H1 (cell line): Measurements from ENCODE around the gene PPP4R4.

Experiments
- ATF3 ChIP-seq: IDR thresholded peaks from 2 replicates; pipeline ENCODE4 v1.6.1; 2011; ENCODE audit warnings: low read depth, mild to moderate bottlenecking, low read length; ENCODE audit not compliant: insufficient read depth
- CREB1 ChIP-seq: IDR thresholded peaks from 2 replicates; pipeline ENCODE4 v1.6.1; 2012; ENCODE audit warnings: inconsistent platforms
- CTCF ChIP-seq, 3 experiments: IDR thresholded peaks; 1 replicate in 2 of 3; 2 replicates in 1 of 3; pipeline versions ENCODE4 v1.5.1 to v1.6.1; 2011; ENCODE audit warnings: low read length in 3 of 3, mild to moderate bottlenecking in 3 of 3, inconsistent platforms in 2 of 3, low read depth in 1 of 3, moderate library complexity in 1 of 3; ENCODE audit not compliant: insufficient read depth in 1 of 3; ENCODE audit errors: control extremely low read depth in 1 of 3
- EZH2 ChIP-seq: fragments of 200-600 bp; sonication (generic); IDR thresholded peaks from 2 replicates; pipeline ENCODE4 v1.7.1; 2012; ENCODE audit warnings: low read depth, mild to moderate bottlenecking, moderate library complexity, low read length, inconsistent platforms; ENCODE audit not compliant: severe bottlenecking
- POLR2A ChIP-seq, 2 experiments: IDR thresholded peaks; 1 replicate in 1 of 2; 2 replicates in 1 of 2; pipeline ENCODE4 v1.6.1; 2011; ENCODE audit warnings: low read depth in 2 of 2, low read length in 2 of 2, mild to moderate bottlenecking in 2 of 2; ENCODE audit errors: control extremely low read depth in 1 of 2
- POU5F1 ChIP-seq: IDR thresholded peaks from 2 replicates; pipeline ENCODE4 v1.6.1; 2011; ENCODE audit warnings: low read depth, mild to moderate bottlenecking, low read length, moderate library complexity
- RNF2 ChIP-seq: fragments of 200-900, 300-1000 bp; sonication (generic); IDR thresholded peaks from 2 replicates; pipeline ENCODE4 v1.7.1; 2016; ENCODE audit warnings: borderline replicate concordance, low read depth, mild to moderate bottlenecking, antibody characterized with exemption, low read length; ENCODE audit not compliant: poor library complexity, severe bottlenecking; ENCODE audit errors: missing control alignments
- SIN3A ChIP-seq, 2 experiments: IDR thresholded peaks in 1 of 2; conservative IDR thresholded peaks in 1 of 2; 2 replicates each; pipeline ENCODE4 v1.6.1; 2011 to 2012; ENCODE audit warnings: low read length in 2 of 2, improper control_type of control experiment in 1 of 2, low read depth in 1 of 2, mild to moderate bottlenecking in 1 of 2
- SP1 ChIP-seq: IDR thresholded peaks from 2 replicates; pipeline ENCODE4 v1.6.1; 2011; ENCODE audit warnings: low read depth, low read length
- YY1 ChIP-seq: IDR thresholded peaks from 2 replicates; pipeline ENCODE4 v1.6.1; 2011; ENCODE audit warnings: low read depth, mild to moderate bottlenecking, low read length
- ZNF274 ChIP-seq: IDR thresholded peaks from 2 replicates; pipeline ENCODE4 v1.7.0; 2012; ENCODE audit warnings: low read length, borderline replicate concordance; ENCODE audit errors: extremely low read depth
- TF ChIP-seq, protein P1 (sequence below): IDR thresholded peaks from 2 replicates; pipeline ENCODE4 v1.6.1; 2012; ENCODE audit warnings: inconsistent platforms

DNA sequence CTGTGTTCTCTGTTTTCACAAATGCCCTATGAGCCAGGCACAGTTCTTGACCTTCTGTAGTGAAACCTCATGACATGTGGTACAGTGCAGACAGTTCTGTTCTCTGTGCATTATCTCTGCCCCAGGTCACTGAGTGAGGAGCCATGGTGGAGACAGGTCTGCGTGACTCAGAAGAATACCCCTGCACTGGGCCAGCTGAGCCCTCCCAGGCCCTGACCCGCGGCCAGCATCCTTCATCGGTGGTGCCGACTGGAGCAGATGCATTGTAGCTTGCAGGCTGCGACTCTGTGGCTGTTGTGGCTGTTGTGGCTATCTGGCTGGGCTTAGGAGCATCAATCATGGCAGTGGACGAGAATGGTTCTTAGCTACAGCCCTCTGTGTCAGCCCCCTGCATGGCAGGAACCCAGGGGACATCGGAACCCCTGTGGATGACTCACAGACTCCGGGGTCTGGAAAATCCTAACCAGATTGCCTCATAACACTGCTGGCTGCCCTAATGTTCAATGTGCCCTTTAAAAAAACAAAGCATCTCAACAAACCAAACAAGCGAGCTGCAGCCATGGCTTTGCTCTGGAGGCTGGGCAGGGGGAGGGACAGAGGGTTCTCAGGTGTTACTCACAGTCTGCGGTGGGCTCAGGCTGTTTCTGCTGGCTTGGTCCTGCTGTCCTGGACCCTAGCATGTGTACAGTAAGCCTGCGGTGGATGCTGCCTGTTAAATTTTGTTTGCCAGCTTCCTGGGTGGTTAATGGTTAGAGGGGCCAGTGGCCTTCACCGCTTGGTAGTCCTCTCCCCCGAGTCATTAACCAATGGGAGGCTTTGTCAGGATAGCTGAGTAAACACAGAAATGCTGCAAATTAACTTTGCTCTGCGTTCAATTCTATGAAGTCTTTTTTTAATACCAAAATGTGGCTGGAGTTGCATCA lies 148.8 kb downstream of the PPP4R4 start, which contains the start of gene SERPINA6:
- TF ChIP-seq CTCF (IDR thresholded peaks at IDR 0.05; ENCODE audit: control extremely low read depth in 1 of 3, insufficient read depth in 1 of 3, low read depth in 1 of 3, low read length in 3 of 3) (no peak), SIN3A (conservative IDR thresholded peaks at IDR 0.05 in 1 of 2, IDR thresholded peaks at IDR 0.05 in 1 of 2; ENCODE audit: low read depth in 1 of 2, low read length in 2 of 2) (no peak), SP1 (no peak), ZNF274 (no peak), POLR2A (IDR thresholded peaks at IDR 0.05; ENCODE audit: control extremely low read depth in 1 of 2, low read depth in 2 of 2, low read length in 2 of 2) (no peak), EZH2 (no peak), YY1 (no peak), ATF3 (no peak), POU5F1 (no peak), CREB1 (no peak), RNF2 (no peak)
- TF ChIP-seq, protein P1, sequence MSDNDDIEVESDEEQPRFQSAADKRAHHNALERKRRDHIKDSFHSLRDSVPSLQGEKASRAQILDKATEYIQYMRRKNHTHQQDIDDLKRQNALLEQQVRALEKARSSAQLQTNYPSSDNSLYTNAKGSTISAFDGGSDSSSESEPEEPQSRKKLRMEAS, result no peak
